ENCODE results near the gene SNX22. TPM values are rescaled to one million over a fixed set of nuclear protein-coding genes. Genes with fewer than 3 reads are reported as not detected.
"Not testable (repeated sequence)": the region's sequence is repeated elsewhere in the genome, so short reads cannot be mapped to it uniquely, and the experiment has no call there.

SNX22 gene
- total RNA-seq = under 1 TPM in 1 of 4 donors, not detected in 3; 0.19 TPM

DNA sequence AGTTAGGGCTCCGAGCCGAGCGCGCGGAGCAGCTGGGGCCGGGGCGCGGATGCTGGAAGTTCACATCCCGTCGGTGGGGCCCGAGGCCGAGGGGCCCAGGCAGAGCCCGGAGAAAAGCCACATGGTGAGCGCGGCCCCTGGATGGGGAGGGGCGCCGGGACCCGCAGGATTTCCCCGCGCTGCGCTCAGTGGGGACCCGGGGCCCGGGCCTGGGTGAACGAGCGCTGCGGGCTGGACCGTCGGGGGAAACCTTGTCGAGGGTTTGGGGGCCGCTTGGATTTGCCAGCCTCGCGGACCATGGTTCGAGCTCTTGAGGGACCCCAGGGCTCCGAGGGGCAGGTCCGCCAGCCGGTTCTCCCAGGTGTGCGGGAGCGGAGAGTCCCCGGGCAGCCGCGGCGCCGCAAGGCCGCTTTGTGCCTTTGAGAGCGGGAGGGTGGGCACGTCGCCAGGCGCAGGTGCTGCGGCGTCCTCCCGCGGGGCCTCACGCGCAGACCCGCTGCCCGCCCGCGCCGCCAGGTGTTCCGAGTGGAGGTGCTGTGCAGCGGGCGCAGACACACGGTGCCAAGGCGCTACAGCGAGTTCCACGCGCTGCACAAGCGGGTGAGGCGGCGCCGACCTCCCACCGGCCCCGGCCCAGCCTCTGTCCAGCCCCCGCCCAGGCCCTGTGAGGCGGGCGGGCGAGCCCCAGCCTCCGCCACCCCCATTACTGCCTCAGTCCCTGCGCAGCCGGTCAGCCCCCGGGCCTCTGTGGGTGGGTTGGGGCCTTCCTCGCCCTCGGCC, at the start of gene SNX22:
TSS of gene SNX22 (plus strand) at position 5 of the 780 bp plus-strand sequence. CDS start at position 50, 45 bp downstream.
- Histone ChIP-seq H3K4me1 (peaks cover 17 to 39% (median 27%) of the 10 kb centered on the region in 3 donors), H3K27ac (no peak within 1 kb of the TSS), H3K36me3 (peaks cover 14 to 30% (median 22%) of the 10 kb centered on the region in 3 donors), H3K27me3 (peaks cover 0 to 28% (median 6%) of the 10 kb centered on the region in 4 donors), H3K4me3 (peak within 1 kb of the TSS; percentile 36 to 66 (median 47)), H3K9me3 (no peaks in the 10 kb centered on the region)
- intact Hi-C loops (cut with DNase I) = loop anchor here (10.0 kb wide), 2 partner anchors 47 to 203 kb away; partner anchors contain the start of gene CSNK1G1
- DNase-seq = no peak
- whole genome bisulfite sequencing, 2 donors = 0% methylated on average over 1 of the region's 83 CpGs; no CpG with 5 or more reads in 1 of the 2 donors
- TF ChIP-seq, protein P1, sequence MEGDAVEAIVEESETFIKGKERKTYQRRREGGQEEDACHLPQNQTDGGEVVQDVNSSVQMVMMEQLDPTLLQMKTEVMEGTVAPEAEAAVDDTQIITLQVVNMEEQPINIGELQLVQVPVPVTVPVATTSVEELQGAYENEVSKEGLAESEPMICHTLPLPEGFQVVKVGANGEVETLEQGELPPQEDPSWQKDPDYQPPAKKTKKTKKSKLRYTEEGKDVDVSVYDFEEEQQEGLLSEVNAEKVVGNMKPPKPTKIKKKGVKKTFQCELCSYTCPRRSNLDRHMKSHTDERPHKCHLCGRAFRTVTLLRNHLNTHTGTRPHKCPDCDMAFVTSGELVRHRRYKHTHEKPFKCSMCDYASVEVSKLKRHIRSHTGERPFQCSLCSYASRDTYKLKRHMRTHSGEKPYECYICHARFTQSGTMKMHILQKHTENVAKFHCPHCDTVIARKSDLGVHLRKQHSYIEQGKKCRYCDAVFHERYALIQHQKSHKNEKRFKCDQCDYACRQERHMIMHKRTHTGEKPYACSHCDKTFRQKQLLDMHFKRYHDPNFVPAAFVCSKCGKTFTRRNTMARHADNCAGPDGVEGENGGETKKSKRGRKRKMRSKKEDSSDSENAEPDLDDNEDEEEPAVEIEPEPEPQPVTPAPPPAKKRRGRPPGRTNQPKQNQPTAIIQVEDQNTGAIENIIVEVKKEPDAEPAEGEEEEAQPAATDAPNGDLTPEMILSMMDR (IDR thresholded peaks at IDR 0.05) = no peak
- TF ChIP-seq POLR2A (IDR thresholded peaks at IDR 0.05) = no peak

- Histone ChIP-seq H3K9me3 (no peaks in the 10 kb centered on the region), H3K4me1 (peaks cover 9 to 72% (median 40%) of the 10 kb centered on the region in 3 donors), H3K27ac (no peak overlapping the region), H3K36me3 (peaks cover 0 to 4% (median 0%) of the 10 kb centered on the region in 3 donors), H3K4me3 (no peak overlapping the region), H3K27me3 (no peaks in the 10 kb centered on the region)
- TF ChIP-seq, protein P1 (IDR thresholded peaks at IDR 0.05) = no peak
- TF ChIP-seq POLR2A (IDR thresholded peaks at IDR 0.05) = no peak
- intact Hi-C loops (cut with DNase I) = loop anchor here (10.0 kb wide), 1 partner anchor 52 kb away; the partner anchor contains the start of gene SNX22
- DNase-seq = no peak
- WGBS, 2 donors = 89 to 91% methylated on average over 2 of the region's 2 CpGs
Measured at GRCh38 chr15:64102497-64102896, 49.0 kb upstream of the SNX22 start.

- TF ChIP-seq, protein P1 (IDR thresholded peaks at IDR 0.05) = no peak
- TF ChIP-seq POLR2A (IDR thresholded peaks at IDR 0.05) = no peak
- H3K27me3 ChIP-seq = no peaks in the 10 kb centered on the region
- no peaks in the 10 kb centered on the region for H3K9me3 ChIP-seq
- no peak overlapping the region for H3K4me3 ChIP-seq
- WGBS, 2 donors = 40 to 60% methylated on average over 5 to 9 of the region's 9 CpGs
- no peak for DNase-seq
- H3K4me1 ChIP-seq = peaks cover 7 to 54% (median 13%) of the 10 kb centered on the region in 3 donors
- intact Hi-C loops (cut with DNase I) = loop anchor here (10.0 kb wide), 1 partner anchor 50 kb away; the partner anchor contains the start of gene SNX22
- peak overlapping the region in 3 of 4 donors; percentile 30 to 45 (median 38) for H3K27ac ChIP-seq
- no peaks in the 10 kb centered on the region for H3K36me3 ChIP-seq
Measured at GRCh38 chr15:64105113-64105704, 46.3 kb upstream of the SNX22 start.

GRCh38 chr15:64107337-64107736, 44.2 kb upstream of the SNX22 start:
- WGBS, 2 donors = 86 to 100% methylated on average over 1 of the region's 1 CpG
- Histone ChIP-seq H3K27me3 (no peaks in the 10 kb centered on the region), H3K9me3 (no peaks in the 10 kb centered on the region), H3K4me1 (peaks cover 7 to 60% (median 8%) of the 10 kb centered on the region in 3 donors), H3K27ac (no peak overlapping the region), H3K4me3 (no peak overlapping the region), H3K36me3 (peaks cover 0 to 5% (median 0%) of the 10 kb centered on the region in 3 donors)
- no peak for DNase-seq
- TF ChIP-seq POLR2A (IDR thresholded peaks at IDR 0.05) = no peak
- TF ChIP-seq, protein P1 (IDR thresholded peaks at IDR 0.05) = no peak
- intact Hi-C loops (cut with DNase I) = loop anchor here (10.0 kb wide), 1 partner anchor 47 kb away; the partner anchor contains the start of gene SNX22

- H3K9me3 ChIP-seq; H3K27ac ChIP-seq; H3K4me3 ChIP-seq; intact Hi-C loops (cut with DNase I); DNase-seq; H3K27me3 ChIP-seq: not testable (repeated sequence)
- peaks cover 3 to 52% (median 4%) of the 10 kb centered on the region in 3 donors for H3K4me1 ChIP-seq
- H3K36me3 ChIP-seq = peaks cover 6 to 33% (median 11%) of the 10 kb centered on the region in 3 donors
- WGBS, 2 donors = 82 to 86% methylated on average over 4 of the region's 4 CpGs
Measured at GRCh38 chr15:64110108-64110701, 41.3 kb upstream of the SNX22 start.

All from esophagus squamous epithelium (tissue), 5 donors.